GM12878 (cell line): ENCODE measurements around the gene SRGAP1. TPM values are rescaled to one million over a fixed set of nuclear protein-coding genes. Genes with fewer than 3 reads are reported as not detected.

Experiments used
- ATAC-seq: fragments of 200-7000 bp; cut with Tn5 transposase; 3 replicates; pipeline ENCODE4 v1.9.1; 2020; ENCODE audit warnings: mild to moderate bottlenecking, moderate library complexity
- BruUV-seq: library from RNA; stranded (reverse); fragments of 400-500 nt; replicated peaks from 2 replicates; lab custom pipeline; 2021; lab: Mats Ljungman, UMichigan
- CTCF ChIA-PET: fragments of 300-600 bp; sonication (Branson Sonifier 250); formaldehyde crosslinking; extraction: SDS; loops from one replicate; lab custom pipeline; 2021; ENCODE audit warnings: inconsistent platforms; lab: Yijun Ruan, JAX
- POLR2A ChIA-PET: fragments of 350-600 bp; formaldehyde crosslinking; extraction: SDS; loops from one replicate; lab custom pipeline; 2021; ENCODE audit warnings: inconsistent platforms; lab: Charles Lee
- RAD21 ChIA-PET: fragments of 300-600 bp; sonication (Branson Sonifier 250); formaldehyde crosslinking; loops from one replicate; lab custom pipeline; 2023; ENCODE audit warnings: antibody characterized with exemption; ENCODE audit not compliant: unreplicated experiment; lab: Charles Lee
- SMC1A ChIA-PET: fragments of 300-600 bp; sonication (Branson Sonifier 250); formaldehyde crosslinking; loops from one replicate; lab custom pipeline; 2023; ENCODE audit not compliant: unreplicated experiment, uncharacterized antibody; lab: Charles Lee
- DNase-seq: peaks from one replicate; pipeline ENCODE4 v3.0.0-alpha.2; 2011; ENCODE audit warnings: low read depth, low spot score
- FAIRE-seq: peaks from 3 replicates; lab custom pipeline; 2011; peaks lifted over from hg19 to GRCh38; lab: Jason Lieb, UNC
- H2AFZ ChIP-seq: 2 replicates; pipeline ENCODE4 v1.6.0; 2011; ENCODE audit warnings: low read depth, low read length, control low read depth; ENCODE audit not compliant: control insufficient read depth
- H3K27ac ChIP-seq: 2 replicates; pipeline ENCODE4 v1.5.1; 2011; ENCODE audit warnings: control low read depth; ENCODE audit not compliant: control insufficient read depth, insufficient read depth
- H3K27me3 ChIP-seq, 2 experiments: replicated peaks in 1 of 2; 2 replicates each; pipeline versions ENCODE4 v1.6.0 to v1.6.1; 2011; ENCODE audit warnings: low read length in 1 of 2; ENCODE audit not compliant: control insufficient read depth in 2 of 2, insufficient read depth in 2 of 2
- H3K36me3 ChIP-seq, 2 experiments: 2 replicates each; pipeline ENCODE4 v1.5.1; 2011; ENCODE audit warnings: low read length in 1 of 2; ENCODE audit not compliant: control insufficient read depth in 2 of 2, insufficient read depth in 2 of 2
- H3K4me1 ChIP-seq: 2 replicates; pipeline ENCODE4 v1.6.1; 2011; ENCODE audit warnings: mild to moderate bottlenecking, low read length, moderate library complexity, mixed read lengths; ENCODE audit not compliant: control insufficient read depth, insufficient read depth
- H3K4me2 ChIP-seq: 2 replicates; pipeline ENCODE4 v1.6.0; 2011; ENCODE audit warnings: control low read depth; ENCODE audit not compliant: control insufficient read depth, insufficient read depth
- H3K4me3 ChIP-seq: fragments of 200-600 bp; sonication (generic); 2 replicates; pipeline ENCODE4 v1.5.1; 2016
- H3K79me2 ChIP-seq: 2 replicates; pipeline ENCODE4 v1.6.0; 2011; ENCODE audit warnings: low read length; ENCODE audit not compliant: control insufficient read depth, insufficient read depth
- H3K9ac ChIP-seq: 2 replicates; pipeline ENCODE4 v1.8.0; 2011; ENCODE audit warnings: low read length, control low read depth, mixed read lengths; ENCODE audit not compliant: control insufficient read depth, insufficient read depth
- H3K9me3 ChIP-seq: replicated peaks from 3 replicates; pipeline ENCODE4 v1.5.1; 2011; ENCODE audit warnings: mild to moderate bottlenecking, low read length; ENCODE audit not compliant: control insufficient read depth, insufficient read depth
- H4K20me1 ChIP-seq: 2 replicates; pipeline ENCODE4 v1.6.0; 2011; ENCODE audit not compliant: control insufficient read depth, insufficient read depth
- BMI1 ChIP-seq: fragments of 450-650 bp; IDR thresholded peaks from 2 replicates; pipeline ENCODE4 v1.6.1; 2016; ENCODE audit warnings: mild to moderate bottlenecking, moderate library complexity, borderline replicate concordance
- CREM ChIP-seq: IDR thresholded peaks from 2 replicates; pipeline ENCODE4 v1.6.1; 2014; ENCODE audit warnings: antibody characterized with exemption, low read depth
- EGR1 ChIP-seq, 2 experiments: IDR thresholded peaks; 1 replicate in 1 of 2; 2 replicates in 1 of 2; pipeline ENCODE4 v1.6.1; 2011 to 2012; ENCODE audit warnings: low read depth in 2 of 2, low read length in 2 of 2, borderline replicate concordance in 1 of 2, mild to moderate bottlenecking in 1 of 2, moderate library complexity in 1 of 2
- EP300 ChIP-seq, 2 experiments: fragments of 150-350 bp in 1 of 2; IDR thresholded peaks; 2 replicates each; pipeline ENCODE4 v1.6.1; 2011 to 2012; ENCODE audit warnings: low read depth in 2 of 2, low read length in 2 of 2, borderline replicate concordance in 1 of 2, improper control_type of control experiment in 1 of 2, inconsistent platforms in 1 of 2; ENCODE audit not compliant: control insufficient read depth in 1 of 2
- FOS ChIP-seq: IDR thresholded peaks from 3 replicates; pipeline ENCODE4 v1.6.1; 2011; ENCODE audit warnings: borderline replicate concordance; ENCODE audit not compliant: insufficient read length; ENCODE audit errors: extremely low read depth
- JUNB ChIP-seq: IDR thresholded peaks from 2 replicates; pipeline ENCODE4 v1.6.1; 2016; ENCODE audit warnings: antibody characterized with exemption, mild to moderate bottlenecking
- MTA3 ChIP-seq: IDR thresholded peaks from 2 replicates; pipeline ENCODE4 v1.6.1; 2012; ENCODE audit warnings: low read length, inconsistent platforms, borderline replicate concordance
- NFYA ChIP-seq: IDR thresholded peaks from 2 replicates; pipeline ENCODE4 v1.6.1; 2011; ENCODE audit warnings: low read depth, mild to moderate bottlenecking, low read length, improper control_type of control experiment, borderline replicate concordance
- PAX8 ChIP-seq: fragments of 450-650 bp; IDR thresholded peaks from 2 replicates; pipeline ENCODE4 v1.6.1; 2017; ENCODE audit warnings: mild to moderate bottlenecking, moderate library complexity
- POLR2A ChIP-seq: IDR thresholded peaks from 2 replicates; pipeline ENCODE4 v1.6.1; 2011; ENCODE audit warnings: low read depth, mild to moderate bottlenecking, low read length
- RFX5 ChIP-seq: IDR thresholded peaks from 2 replicates; pipeline ENCODE4 v1.6.1; 2011; ENCODE audit warnings: low read depth, low read length, improper control_type of control experiment
- SIN3A ChIP-seq: IDR thresholded peaks from 2 replicates; pipeline ENCODE4 v1.6.1; 2012; ENCODE audit warnings: low read depth, low read length, improper control_type of control experiment
- ZNF207 ChIP-seq: fragments of 450-650 bp; IDR thresholded peaks from 2 replicates; pipeline ENCODE4 v1.6.1; 2014; ENCODE audit warnings: antibody characterized with exemption, mild to moderate bottlenecking, borderline replicate concordance
- ZZZ3 ChIP-seq: IDR thresholded peaks from 2 replicates; pipeline ENCODE4 v1.6.1; 2011; ENCODE audit warnings: low read depth; ENCODE audit not compliant: control insufficient read depth, insufficient read length
- WGBS: methylation state at CpG from one replicate; pipeline ENCODE4 v1.1.6; 2016; ENCODE audit warnings: low lambda C conversion rate; ENCODE audit not compliant: insufficient replicate concordance, insufficient coverage; ENCODE audit errors: missing lambda C conversion rate; 5-methylcytosine and 5-hydroxymethylcytosine counted together
- in situ Hi-C: fragments of 300-500 bp; cut with MboI; formaldehyde crosslinking; loops from 9 replicates; pipeline ENCODE4 v1.14.3; 2018; ENCODE audit warnings: mixed read lengths
- intact Hi-C: fragments of 100-400 bp; cut with micrococcal nuclease; formaldehyde crosslinking; loops from one replicate; pipeline ENCODE4 v1.14.2; 2022; ENCODE audit not compliant: unreplicated experiment
- polyA plus RNA-seq, 11 experiments: library from polyadenylated mRNA; depleted of rRNA in 4 of 11; unstranded in 6 of 11; stranded (reverse) in 5 of 11; fragments of >200 nt; fragmentation: Nextera tagmentation in 4 of 11; fragmentation: Illumina TruSeq in 1 of 11; extraction: Ambion mirVana in 4 of 11; extraction: Trizol in 1 of 11; gene quantifications; 1 replicate in 1 of 11; 2 replicates in 10 of 11; pipeline versions ENCODE4 v1.2.1 to v1.2.3, GENCODE V29; 2011 to 2016; ENCODE audit warnings: inconsistent platforms in 2 of 11, missing spikeins in 2 of 11, low read depth in 1 of 11
- total RNA-seq, 4 experiments: library from RNA; depleted of rRNA in 3 of 4; stranded (reverse); fragments of >200 nt in 3 of 4; fragmentation: Illumina TruSeq in 1 of 4; extraction: Trizol in 1 of 4; gene quantifications; 2 replicates each; pipeline versions ENCODE4 v1.2.1 to v1.2.3, GENCODE V29; 2013 to 2021
- TF ChIP-seq, protein P1 (sequence below): IDR thresholded peaks from 2 replicates; pipeline ENCODE4 v1.6.1; 2012; ENCODE audit warnings: low read depth, low read length, improper control_type of control experiment
- TF ChIP-seq, protein P2 (sequence below): IDR thresholded peaks from 2 replicates; pipeline ENCODE4 v1.6.1; 2012; ENCODE audit warnings: low read depth, low read length, improper control_type of control experiment

Gene SRGAP1
- total and polyA plus RNA-seq, 10 of the 15 experiments (the other 5 are each of a cell fraction or from before 2014, with no cell fraction given) = 0.16 to 0.85 (median 0.46) TPM

DNA sequence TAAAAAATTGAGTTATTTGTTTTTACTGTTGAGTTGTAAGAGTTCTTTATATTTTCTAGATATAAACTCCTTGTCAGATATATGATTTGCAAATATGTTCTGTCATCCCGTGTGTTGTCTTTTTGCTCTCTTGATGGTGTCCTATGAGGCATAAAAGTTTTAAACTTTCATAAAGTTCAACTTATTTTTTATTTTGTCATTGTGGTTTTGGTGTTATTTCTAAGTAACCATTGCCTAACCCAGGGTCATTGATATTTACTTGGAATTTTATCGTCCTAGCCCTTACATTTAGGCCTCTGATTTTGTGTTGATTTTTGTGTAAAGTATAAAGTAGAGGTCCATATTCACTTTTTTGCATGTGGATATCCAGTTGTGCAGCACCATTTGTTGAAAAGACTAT, 63.1 kb downstream of the SRGAP1 start:
- no peaks in the 10 kb centered on the region for H3K27me3 ChIP-seq
- H4K20me1 ChIP-seq = no peaks in the 10 kb centered on the region
- ChIA-PET CTCF (no interaction called here), RAD21 (no interaction called here), SMC1A (interaction anchor here (1.5 kb wide), 1 partner anchor 9 kb away, joined by 3 read pairs; no protein-coding TSS in a partner anchor), POLR2A (no interaction called here)
- intact Hi-C loops (no loop called here), in situ Hi-C loops (no loop called here)
- no peaks in the 10 kb centered on the region for H3K4me1 ChIP-seq
- ATAC-seq (no peak), DNase-seq (no peak), FAIRE-seq (no peak)
- H3K4me2 ChIP-seq = no peak overlapping the region
- no peak overlapping the region for H3K4me3 ChIP-seq
- H3K9me3 ChIP-seq = no peaks in the 10 kb centered on the region
- no TSS peak for BruUV-seq
- no peaks in the 10 kb centered on the region for H3K36me3 ChIP-seq
- H2AFZ ChIP-seq = no peak overlapping the region
- H3K27ac ChIP-seq = no peak overlapping the region
- no peak overlapping the region for H3K9ac ChIP-seq
- 28% methylated on average over 2 of the region's 2 CpGs for WGBS
- TF ChIP-seq BMI1 = no peak
- TF ChIP-seq, protein P1, sequence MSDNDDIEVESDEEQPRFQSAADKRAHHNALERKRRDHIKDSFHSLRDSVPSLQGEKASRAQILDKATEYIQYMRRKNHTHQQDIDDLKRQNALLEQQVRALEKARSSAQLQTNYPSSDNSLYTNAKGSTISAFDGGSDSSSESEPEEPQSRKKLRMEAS = no peak
- TF ChIP-seq JUNB = no peak
- no peak for TF ChIP-seq EP300 (IDR thresholded peaks at IDR 0.05; ENCODE audit: borderline replicate concordance in 1 of 2, control insufficient read depth in 1 of 2, low read depth in 2 of 2, low read length in 2 of 2)
- TF ChIP-seq MTA3 = no peak
- TF ChIP-seq ZNF207 = no peak
- no peak for TF ChIP-seq ZZZ3
- no peak for TF ChIP-seq NFYA
- no peaks in the 10 kb centered on the region for H3K79me2 ChIP-seq

DNA sequence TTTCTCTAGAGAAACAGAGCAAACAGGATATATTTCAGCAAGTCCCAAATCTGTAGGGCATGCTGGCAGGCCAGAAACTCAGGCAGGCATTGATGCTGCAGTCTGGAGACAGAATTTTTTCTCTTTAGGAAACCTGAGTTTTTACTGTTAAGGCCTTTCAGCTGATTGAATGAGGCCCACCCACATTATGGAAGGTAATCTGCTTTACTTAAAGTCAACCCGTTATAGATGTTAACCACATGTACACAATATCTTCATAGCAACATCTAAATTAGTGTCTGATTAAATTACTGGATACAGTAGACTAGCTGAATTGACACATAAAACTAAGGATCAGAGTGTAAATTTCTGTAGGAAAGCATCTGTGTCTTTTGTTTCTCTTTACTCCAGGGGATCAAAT, 65.2 kb downstream of the SRGAP1 start:
- ATAC-seq = no peak
- ChIA-PET CTCF (no interaction called here), SMC1A (no interaction called here)
- H3K4me1 ChIP-seq = no peaks in the 10 kb centered on the region
- DNase-seq = no peak
- in situ Hi-C loops = no loop called here
- H3K9ac ChIP-seq = no peak overlapping the region
- TF ChIP-seq FOS = no peak
- no peak for TF ChIP-seq PAX8
- TF ChIP-seq SIN3A = no peak
- TF ChIP-seq RFX5 = no peak
- TF ChIP-seq, protein P2, sequence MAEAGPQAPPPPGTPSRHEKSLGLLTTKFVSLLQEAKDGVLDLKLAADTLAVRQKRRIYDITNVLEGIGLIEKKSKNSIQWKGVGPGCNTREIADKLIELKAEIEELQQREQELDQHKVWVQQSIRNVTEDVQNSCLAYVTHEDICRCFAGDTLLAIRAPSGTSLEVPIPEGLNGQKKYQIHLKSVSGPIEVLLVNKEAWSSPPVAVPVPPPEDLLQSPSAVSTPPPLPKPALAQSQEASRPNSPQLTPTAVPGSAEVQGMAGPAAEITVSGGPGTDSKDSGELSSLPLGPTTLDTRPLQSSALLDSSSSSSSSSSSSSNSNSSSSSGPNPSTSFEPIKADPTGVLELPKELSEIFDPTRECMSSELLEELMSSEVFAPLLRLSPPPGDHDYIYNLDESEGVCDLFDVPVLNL = no peak
- TF ChIP-seq EGR1 (IDR thresholded peaks at IDR 0.05; ENCODE audit: borderline replicate concordance in 1 of 2, low read depth in 2 of 2, low read length in 2 of 2) = no peak
- no peak for TF ChIP-seq JUNB
- TF ChIP-seq POLR2A = no peak
- no peak for TF ChIP-seq CREM
- TF ChIP-seq, all 136 proteins: peak for 0
- H3K36me3 ChIP-seq = no peaks in the 10 kb centered on the region
- FAIRE-seq = no peak
- no TSS peak for BruUV-seq
- no peaks in the 10 kb centered on the region for H3K9me3 ChIP-seq
- no peak overlapping the region for H3K4me3 ChIP-seq
- H3K4me2 ChIP-seq = no peak overlapping the region
- ChIA-PET POLR2A (no interaction called here), RAD21 (no interaction called here)
- H3K27me3 ChIP-seq = no peaks in the 10 kb centered on the region
- intact Hi-C loops = no loop called here
- 0% methylated on average over 1 of the region's 1 CpG for WGBS
- H3K79me2 ChIP-seq = no peaks in the 10 kb centered on the region
- no peak overlapping the region for H3K27ac ChIP-seq
- H2AFZ ChIP-seq = no peak overlapping the region
- no peaks in the 10 kb centered on the region for H4K20me1 ChIP-seq
